Esophagus squamous epithelium (tissue), 5 donors: ENCODE results near the gene MYO19. TPM values are rescaled to one million over a fixed set of nuclear protein-coding genes. Genes with fewer than 3 reads are reported as not detected.

Experiments
- DNase-seq: peaks from one replicate; lab custom pipeline; 2025; lab: John Stamatoyannopoulos, UW
- H3K27ac ChIP-seq, 4 donors: fragments of 200-600 bp; sonication (generic); one replicate each; pipeline ENCODE4 v1.5.1; 2016 to 2019; ENCODE audit warnings: mild to moderate bottlenecking in 1 of 4
- H3K27me3 ChIP-seq, 4 donors: fragments of 200-600 bp; sonication (generic); 1 replicate in 3 of 4; 2 replicates in 1 of 4; pipeline versions ENCODE4 v1.5.1 to v1.6.0; 2017 to 2021; ENCODE audit warnings: antibody characterized with exemption in 1 of 4
- H3K36me3 ChIP-seq, 3 donors: fragments of 200-600 bp; sonication (generic); one replicate each; pipeline ENCODE4 v1.5.1; 2016 to 2019
- H3K4me1 ChIP-seq, 3 donors: fragments of 200-600 bp; sonication (generic); one replicate each; pipeline ENCODE4 v1.5.1; 2017 to 2019
- H3K4me3 ChIP-seq, 4 donors: fragments of 200-600 bp; sonication (generic); 1 replicate in 3 of 4; 2 replicates in 1 of 4; pipeline ENCODE4 v1.5.1; 2016 to 2019; ENCODE audit warnings: mild to moderate bottlenecking in 2 of 4, moderate library complexity in 1 of 4
- H3K9me3 ChIP-seq, 3 donors: fragments of 200-600 bp; sonication (generic); one replicate each; pipeline ENCODE4 v1.5.1; 2016 to 2019
- CTCF ChIP-seq, 6 experiments: fragments of 450-650 bp in 4 of 6; fragments of 200-600 bp in 2 of 6; sonication (generic) in 2 of 6; IDR thresholded peaks; one replicate each; pipeline ENCODE4 v1.5.1; 2016 to 2019; ENCODE audit warnings: antibody characterized with exemption in 6 of 6, mild to moderate bottlenecking in 4 of 6, moderate library complexity in 4 of 6
- POLR2A ChIP-seq, 4 donors: fragments of 450-650 bp; IDR thresholded peaks; one replicate each; pipeline ENCODE4 v1.6.1; 2017; ENCODE audit warnings: antibody characterized with exemption in 4 of 4, mild to moderate bottlenecking in 4 of 4, moderate library complexity in 3 of 4
- WGBS, 2 donors: methylation state at CpG; one replicate each; pipeline ENCODE4 v1.1.5; 2018; 5-methylcytosine and 5-hydroxymethylcytosine counted together
- intact Hi-C: fragments of 100-400 bp; cut with DNase I; formaldehyde crosslinking; loops from one replicate; pipeline ENCODE4 v1.15.0; 2022
- total RNA-seq, 4 donors: library from RNA; depleted of rRNA; stranded (reverse); fragments of >200 nt; gene quantifications; one replicate each; pipeline ENCODE4 v1.1.0, GENCODE V29; 2016
- donor health status: DM: yes; HTN: yes; CAD: no.

Gene MYO19, protein sequence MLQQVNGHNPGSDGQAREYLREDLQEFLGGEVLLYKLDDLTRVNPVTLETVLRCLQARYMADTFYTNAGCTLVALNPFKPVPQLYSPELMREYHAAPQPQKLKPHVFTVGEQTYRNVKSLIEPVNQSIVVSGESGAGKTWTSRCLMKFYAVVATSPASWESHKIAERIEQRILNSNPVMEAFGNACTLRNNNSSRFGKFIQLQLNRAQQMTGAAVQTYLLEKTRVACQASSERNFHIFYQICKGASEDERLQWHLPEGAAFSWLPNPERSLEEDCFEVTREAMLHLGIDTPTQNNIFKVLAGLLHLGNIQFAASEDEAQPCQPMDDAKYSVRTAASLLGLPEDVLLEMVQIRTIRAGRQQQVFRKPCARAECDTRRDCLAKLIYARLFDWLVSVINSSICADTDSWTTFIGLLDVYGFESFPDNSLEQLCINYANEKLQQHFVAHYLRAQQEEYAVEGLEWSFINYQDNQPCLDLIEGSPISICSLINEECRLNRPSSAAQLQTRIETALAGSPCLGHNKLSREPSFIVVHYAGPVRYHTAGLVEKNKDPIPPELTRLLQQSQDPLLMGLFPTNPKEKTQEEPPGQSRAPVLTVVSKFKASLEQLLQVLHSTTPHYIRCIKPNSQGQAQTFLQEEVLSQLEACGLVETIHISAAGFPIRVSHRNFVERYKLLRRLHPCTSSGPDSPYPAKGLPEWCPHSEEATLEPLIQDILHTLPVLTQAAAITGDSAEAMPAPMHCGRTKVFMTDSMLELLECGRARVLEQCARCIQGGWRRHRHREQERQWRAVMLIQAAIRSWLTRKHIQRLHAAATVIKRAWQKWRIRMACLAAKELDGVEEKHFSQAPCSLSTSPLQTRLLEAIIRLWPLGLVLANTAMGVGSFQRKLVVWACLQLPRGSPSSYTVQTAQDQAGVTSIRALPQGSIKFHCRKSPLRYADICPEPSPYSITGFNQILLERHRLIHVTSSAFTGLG
- total RNA-seq, result 100 to 1,000 TPM in 2 of 4 donors, 10 to 100 TPM in 2; 46.4 to 124 (median 88.5) TPM

DNA sequence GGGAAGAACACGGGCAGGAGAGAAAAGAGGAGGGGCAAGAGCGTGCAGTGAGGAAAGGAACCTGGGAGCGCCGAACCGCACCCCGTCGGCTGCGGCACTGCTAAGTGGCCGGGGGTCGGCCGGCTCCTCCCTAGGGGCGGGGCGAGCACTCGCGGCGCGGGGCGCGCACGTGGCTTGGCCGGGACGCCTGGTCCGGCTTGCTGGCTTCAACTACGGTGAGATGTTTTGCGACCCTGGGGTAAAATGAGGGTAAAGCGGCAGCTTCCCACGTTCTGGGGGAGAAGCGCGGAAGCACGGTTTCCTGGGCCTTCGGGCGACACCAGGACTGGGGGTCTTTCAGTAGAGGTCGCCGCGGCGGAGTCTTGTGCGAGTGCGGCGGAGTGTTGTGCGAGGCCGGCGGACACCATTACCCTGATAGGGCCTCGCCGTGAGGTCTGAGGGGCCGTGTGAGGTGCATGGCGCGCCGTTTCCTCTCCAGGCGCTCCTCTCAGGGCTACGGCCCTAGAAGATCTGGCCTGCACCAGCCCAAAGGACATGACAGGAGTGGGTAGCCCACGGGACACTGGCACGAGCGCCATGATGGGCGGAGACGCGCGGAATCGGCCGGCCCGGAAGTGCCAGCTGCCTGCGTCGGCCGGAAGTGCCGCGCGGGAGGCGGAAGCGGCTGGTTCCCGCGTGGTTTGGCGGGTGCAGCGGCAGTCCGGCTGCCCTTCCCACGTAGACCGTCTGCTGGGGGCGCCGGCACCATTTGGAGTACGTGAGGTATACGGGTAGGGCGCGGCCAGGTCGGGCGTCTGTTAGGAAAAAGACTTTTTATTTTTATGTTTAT, at the start of gene MYO19, which contains the start of gene PIGW:
Gene MYO19 (minus strand): TSS at position 29 of the 829 bp plus-strand sequence. CDS start 2,330 bp downstream, outside the sequence.
Gene PIGW (plus strand): TSS at position 148 of the 829 bp plus-strand sequence. CDS start 2,115 bp downstream, outside the sequence.
- Histone ChIP-seq H3K27me3 (no peaks in the 10 kb centered on the region), H3K27ac (peak within 1 kb of the TSS; percentile 97 to 100 (median 98)), H3K4me1 (peaks cover 12 to 36% (median 12%) of the 10 kb centered on the region in 3 donors), H3K4me3 (peak within 1 kb of the TSS; percentile 82 to 94 (median 94)), H3K36me3 (peaks cover 0 to 60% (median 4%) of the 10 kb centered on the region in 3 donors), H3K9me3 (no peaks in the 10 kb centered on the region)
- intact Hi-C loops, result loop anchor here (5.0 kb wide), 1 partner anchor 48 kb away; the partner anchor contains the start of gene ZNHIT3
- peak in 1 of 6 experiments; percentile 16 for TF ChIP-seq CTCF (IDR thresholded peaks at IDR 0.05)
- peak in 3 of 4 donors; percentile 65 to 90 (median 75) for TF ChIP-seq POLR2A (IDR thresholded peaks at IDR 0.05)
- 0 to 2% methylated on average over 19 to 20 of the region's 83 CpGs for WGBS, 2 donors
- DNase-seq, result peak; percentile 53

DNA sequence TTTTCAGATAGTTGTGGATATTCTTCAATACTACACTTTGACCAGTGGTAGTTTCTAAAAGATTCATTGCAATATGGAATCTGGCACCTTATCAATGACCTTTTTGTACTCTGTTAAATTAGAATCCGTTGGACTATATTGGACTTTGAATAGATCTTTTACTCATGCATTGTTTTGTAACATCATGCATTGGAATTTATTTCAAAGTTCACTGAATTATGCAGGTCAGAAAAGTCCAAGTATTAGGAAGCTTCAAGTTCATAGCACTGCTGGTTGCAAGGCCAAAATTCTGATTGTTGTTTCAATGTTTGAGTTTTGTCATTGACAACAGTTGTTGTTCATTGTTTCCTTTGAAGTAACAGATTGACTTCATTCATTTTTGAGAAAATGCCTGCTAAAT, 49.1 kb upstream of the MYO19 start:
- WGBS, 2 donors, result 77 to 90% methylated on average over 1 of the region's 1 CpG

GRCh38 chr17:36578671-36579070, 44.0 kb upstream of the MYO19 start:
- no peaks in the 10 kb centered on the region for H3K27me3 ChIP-seq
- H3K4me1 ChIP-seq, result peaks cover 0 to 22% (median 0%) of the 10 kb centered on the region in 3 donors
- no peak overlapping the region for H3K4me3 ChIP-seq
- H3K36me3 ChIP-seq, result peaks cover 7 to 91% (median 43%) of the 10 kb centered on the region in 3 donors
- no peaks in the 10 kb centered on the region for H3K9me3 ChIP-seq
- intact Hi-C loops, result no loop called here
- no peak for DNase-seq
- H3K27ac ChIP-seq, result no peak overlapping the region
- TF ChIP-seq CTCF (IDR thresholded peaks at IDR 0.05) (no peak), POLR2A (IDR thresholded peaks at IDR 0.05) (no peak)
- WGBS, 2 donors, result 52 to 61% methylated on average over 2 of the region's 2 CpGs

More for the DNA sequence above, 49.1 kb upstream of the MYO19 start:
- H3K4me1 ChIP-seq, result peaks cover 0 to under 1% (median 0%) of the 10 kb centered on the region in 3 donors
- peaks cover 22 to 100% (median 69%) of the 10 kb centered on the region in 3 donors for H3K36me3 ChIP-seq
- no peak overlapping the region for H3K27ac ChIP-seq
- no peak for DNase-seq
- no peaks in the 10 kb centered on the region for H3K9me3 ChIP-seq
- TF ChIP-seq CTCF (IDR thresholded peaks at IDR 0.05), result no peak
- no peak for TF ChIP-seq POLR2A (IDR thresholded peaks at IDR 0.05)
- H3K27me3 ChIP-seq, result no peaks in the 10 kb centered on the region
- intact Hi-C loops, result no loop called here
- no peak overlapping the region for H3K4me3 ChIP-seq

DNA sequence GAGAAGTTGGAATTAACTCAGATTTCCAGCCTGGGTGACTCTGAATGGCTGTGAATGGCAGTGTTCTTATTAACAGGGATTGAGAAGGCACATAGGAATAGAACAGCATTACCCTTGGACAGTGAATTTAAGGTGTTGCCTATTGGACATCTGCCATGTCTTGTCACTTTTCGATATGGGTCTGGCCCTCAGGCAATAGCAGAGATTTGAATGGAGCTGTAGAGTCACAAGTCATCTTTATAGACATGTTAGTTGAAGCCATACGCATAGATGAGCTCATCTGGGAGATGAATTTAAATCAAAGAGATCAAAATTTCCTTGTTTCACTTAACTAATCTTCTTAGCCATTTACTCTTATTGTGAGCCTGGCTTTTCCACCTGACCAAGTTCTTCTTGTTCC, 42.1 kb upstream of the MYO19 start:
- H3K36me3 ChIP-seq, result peaks cover 7 to 91% (median 34%) of the 10 kb centered on the region in 3 donors
- no peak for DNase-seq
- H3K27ac ChIP-seq, result no peak overlapping the region
- no peaks in the 10 kb centered on the region for H3K9me3 ChIP-seq
- peaks cover 0 to 22% (median 0%) of the 10 kb centered on the region in 3 donors for H3K4me1 ChIP-seq
- 37 to 53% methylated on average over 2 of the region's 2 CpGs for WGBS, 2 donors
- TF ChIP-seq CTCF (IDR thresholded peaks at IDR 0.05) (no peak), POLR2A (IDR thresholded peaks at IDR 0.05) (no peak)
- intact Hi-C loops, result no loop called here
- no peaks in the 10 kb centered on the region for H3K27me3 ChIP-seq
- H3K4me3 ChIP-seq, result no peak overlapping the region
